Measurements from ENCODE around the gene APCS.

Gene APCS

GRCh38 chr1:159587461-159587951 lies at the start of gene APCS:
Gene APCS, plus strand, starts transcription at chr1:159587826. Its CDS starts 96 bp downstream, at chr1:159587922.
- no peak for TF ChIP-seq CTCF (conservative IDR thresholded peaks at IDR 0.05; ENCODE audit: low read length)
- no peak within 1 kb of the TSS for H3K4me3 ChIP-seq (ENCODE audit: low read length)

GRCh38 chr1:159548126-159548525 lies 39.5 kb upstream of the APCS start:
- no peak for TF ChIP-seq CTCF (conservative IDR thresholded peaks at IDR 0.05; ENCODE audit: low read length)
- no peak overlapping the region for H3K4me3 ChIP-seq (ENCODE audit: low read length)
- DNase-seq (ENCODE audit: low read depth): no peak

More at GRCh38 chr1:159587461-159587951, at the start of gene APCS:
- DNase-seq (ENCODE audit: low read depth): no peak

GRCh38 chr1:159554261-159554660 lies 33.4 kb upstream of the APCS start:
- DNase-seq (ENCODE audit: low read depth): no peak
- TF ChIP-seq CTCF (conservative IDR thresholded peaks at IDR 0.05; ENCODE audit: low read length): no peak
- H3K4me3 ChIP-seq (ENCODE audit: low read length): no peak overlapping the region

- peak; percentile 15 for DNase-seq (ENCODE audit: low read depth)
- no peak overlapping the region for H3K4me3 ChIP-seq (ENCODE audit: low read length)
- TF ChIP-seq CTCF (conservative IDR thresholded peaks at IDR 0.05; ENCODE audit: low read length): no peak
These were observed 32.9 kb upstream of the APCS start for GRCh38 chr1:159554696-159555095.

- no peak for DNase-seq (ENCODE audit: low read depth)
- no peak for TF ChIP-seq CTCF (conservative IDR thresholded peaks at IDR 0.05; ENCODE audit: low read length)
- no peak overlapping the region for H3K4me3 ChIP-seq (ENCODE audit: low read length)
These were observed 30.7 kb upstream of the APCS start for GRCh38 chr1:159556931-159557369.

- H3K4me3 ChIP-seq (ENCODE audit: low read length): no peak overlapping the region
- no peak for DNase-seq (ENCODE audit: low read depth)
- no peak for TF ChIP-seq CTCF (conservative IDR thresholded peaks at IDR 0.05; ENCODE audit: low read length)
These were observed 27.0 kb upstream of the APCS start for GRCh38 chr1:159560599-159560998.

- no peak overlapping the region for H3K4me3 ChIP-seq (ENCODE audit: low read length)
- no peak for DNase-seq (ENCODE audit: low read depth)
- TF ChIP-seq CTCF (conservative IDR thresholded peaks at IDR 0.05; ENCODE audit: low read length): no peak
These were observed 26.1 kb upstream of the APCS start for GRCh38 chr1:159561497-159561896.

Measured in AG10803 (cell line).